C4-2B (cell line): ENCODE data around the gene VCP.

Experiments used
- H3K27ac ChIP-seq: fragments of 450-650 bp; 2 replicates; pipeline ENCODE4 v1.5.1; 2017
- CTCF ChIP-seq: fragments of 450-650 bp; conservative IDR thresholded peaks from 2 replicates; pipeline ENCODE4 v1.5.1; 2017; ENCODE audit warnings: mild to moderate bottlenecking
- ZFX ChIP-seq: fragments of 450-650 bp; IDR thresholded peaks from 2 replicates; pipeline ENCODE4 v1.6.1; 2017

VCP gene

GRCh38 chr9:35078066-35078465 lies 5.6 kb upstream of the VCP start:
- TF ChIP-seq CTCF (no peak), ZFX (no peak)
- peak overlapping the region; percentile 85 for H3K27ac ChIP-seq

DNA sequence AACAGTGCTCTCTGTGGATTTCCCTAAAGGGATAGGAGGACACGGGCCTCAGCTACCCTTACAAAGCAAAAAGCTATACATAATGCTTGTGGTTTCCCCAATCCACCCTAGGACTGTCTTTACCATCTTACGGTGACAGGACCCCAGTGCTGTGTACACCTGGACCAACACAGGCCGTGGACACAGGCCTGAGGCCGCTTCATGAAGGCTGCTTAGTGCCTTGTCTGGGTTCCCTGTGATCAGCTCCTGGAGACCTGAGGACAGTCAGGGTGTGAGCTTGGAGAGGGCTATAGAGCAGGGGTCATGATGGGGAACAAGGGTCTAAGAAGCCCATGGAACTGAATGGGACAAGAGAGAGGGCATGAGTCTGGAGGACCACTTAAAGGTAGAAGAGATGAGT lies 4.4 kb upstream of the VCP start:
- H3K27ac ChIP-seq = no peak overlapping the region
- no peak for TF ChIP-seq ZFX
- no peak for TF ChIP-seq CTCF

GRCh38 chr9:35075358-35075757 lies 2.9 kb upstream of the VCP start:
- no peak overlapping the region for H3K27ac ChIP-seq
- TF ChIP-seq CTCF = no peak
- no peak for TF ChIP-seq ZFX

DNA sequence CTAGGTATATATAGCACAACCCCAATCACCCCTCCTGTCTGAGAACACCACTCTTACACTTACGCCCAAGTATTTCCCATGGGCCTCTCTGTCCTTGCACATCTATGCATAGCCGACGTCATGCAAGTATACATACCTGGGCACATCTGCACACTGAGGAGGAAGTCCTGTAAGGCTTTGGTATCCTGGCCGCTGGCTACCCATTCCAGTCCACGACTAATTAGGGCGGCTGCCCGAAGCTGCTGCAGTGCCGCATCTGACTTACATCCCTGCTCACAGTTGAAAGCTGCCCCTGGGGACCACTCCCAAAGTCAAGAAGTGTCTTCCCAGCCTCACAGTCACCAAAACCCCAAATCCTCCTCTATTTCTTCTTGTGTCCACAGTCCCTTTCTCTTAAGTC lies 2.4 kb upstream of the VCP start:
- TF ChIP-seq CTCF = no peak
- no peak for TF ChIP-seq ZFX
- no peak overlapping the region for H3K27ac ChIP-seq

DNA sequence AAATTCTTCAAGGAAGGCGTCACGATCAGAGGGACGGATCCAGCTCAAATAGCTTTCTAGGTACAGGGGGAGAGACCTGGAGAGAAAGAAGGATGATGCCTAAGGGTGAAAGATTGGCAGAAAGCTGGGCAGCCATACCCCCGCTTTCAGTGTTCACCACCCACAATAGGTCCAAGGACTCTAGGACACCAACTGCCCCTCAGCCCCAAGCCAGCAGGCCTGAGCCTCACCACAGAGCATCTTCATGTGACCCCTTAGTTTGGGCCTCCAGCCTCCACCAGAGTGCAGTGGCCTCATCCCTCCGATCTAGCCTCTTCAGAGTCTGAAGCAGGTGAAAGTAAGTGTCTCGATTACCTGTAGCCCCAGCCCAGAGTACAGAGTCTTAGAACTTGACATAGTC lies 1.7 kb upstream of the VCP start:
- no peak overlapping the region for H3K27ac ChIP-seq
- TF ChIP-seq ZFX = no peak
- TF ChIP-seq CTCF = no peak

DNA sequence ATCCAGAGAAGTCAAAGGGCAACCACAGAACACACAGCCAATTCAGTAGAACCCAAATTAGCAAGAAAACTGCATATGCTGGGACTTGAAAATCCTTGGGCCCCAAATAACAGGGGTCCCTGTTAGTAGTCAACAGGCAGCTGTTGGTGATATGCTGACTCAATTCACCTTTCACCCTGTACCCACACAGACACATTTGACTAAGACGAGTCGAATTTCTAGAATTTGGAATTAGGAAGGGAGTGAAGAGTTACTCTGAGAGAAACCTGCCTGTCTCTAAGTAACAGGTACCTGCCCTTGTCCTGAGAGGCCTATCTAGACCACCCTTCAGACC lies 821 bp upstream of the VCP start:
- TF ChIP-seq ZFX (no peak), CTCF (no peak)
- peak overlapping the region; percentile 100 for H3K27ac ChIP-seq

DNA sequence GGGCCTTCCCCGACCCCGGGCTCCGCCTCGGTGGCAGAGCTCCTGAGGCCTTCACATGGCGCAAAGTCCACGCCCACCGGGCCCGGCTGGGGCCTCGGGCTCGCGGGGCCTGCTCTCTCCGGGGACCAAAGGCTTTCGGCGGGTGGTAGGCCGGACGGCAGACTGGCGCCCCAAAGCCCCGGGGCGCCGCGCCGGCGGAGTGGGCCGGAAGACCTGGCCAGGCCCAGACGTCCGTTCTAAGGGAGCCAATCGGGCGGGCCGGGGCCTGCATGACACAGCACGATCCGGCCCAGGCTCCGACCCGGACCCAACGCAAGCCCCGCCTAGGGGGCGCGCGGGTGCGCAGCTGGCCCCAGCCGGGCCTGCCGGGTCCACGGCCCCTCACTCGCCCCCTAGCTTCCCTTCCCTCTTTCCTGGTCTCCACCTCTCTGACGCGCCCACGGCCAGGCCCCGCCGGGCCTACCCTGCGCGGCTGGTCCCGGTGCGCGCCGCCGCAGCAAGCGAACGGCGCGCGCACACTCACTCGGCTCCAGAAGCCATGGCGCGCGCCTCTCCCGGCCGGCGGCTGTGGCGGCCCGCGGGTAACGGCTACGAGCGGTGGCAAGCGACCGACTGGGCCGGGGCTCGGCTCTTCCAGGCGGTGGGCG lies 488 bp downstream of the VCP start:
- peak overlapping the region; percentile 100 for H3K27ac ChIP-seq
- peak; percentile 99 for TF ChIP-seq ZFX
- peak; percentile 59 for TF ChIP-seq CTCF
